A549 (cell line): ENCODE data around the gene TGDS. TPM values are rescaled to one million over a fixed set of nuclear protein-coding genes. Genes with fewer than 3 reads are reported as not detected.

ENCODE experiments used
- ATAC-seq, 2 experiments: fragments of 200-7000 bp in 1 of 2; fragments of >200 bp in 1 of 2; cut with Nextera tagmentation in 1 of 2; cut with Tn5 transposase in 1 of 2; 3 replicates each; pipeline versions ENCODE4 v1.8.0 to v1.9.1; 2018 to 2020; ENCODE audit warnings: mild to moderate bottlenecking in 1 of 2, moderate library complexity in 1 of 2
- CTCF ChIA-PET: fragments of 300-600 bp; sonication (Branson Sonifier 250); formaldehyde crosslinking; extraction: SDS; loops from one replicate; lab custom pipeline; 2021; ENCODE audit warnings: antibody characterized with exemption, inconsistent platforms; lab: Yijun Ruan, JAX
- POLR2A ChIA-PET: fragments of 350-600 bp; formaldehyde crosslinking; extraction: SDS; loops from one replicate; lab custom pipeline; 2021; ENCODE audit warnings: antibody characterized with exemption, inconsistent platforms; lab: Yijun Ruan, JAX
- DNase-seq, 2 experiments: peaks; one replicate each; pipeline versions ENCODE4 v3.0.0 to v3.0.0-alpha.2; 2011 to 2016; ENCODE audit warnings: low read depth in 1 of 2, low spot score in 1 of 2
- FAIRE-seq: peaks from 2 replicates; lab custom pipeline; 2011; peaks lifted over from hg19 to GRCh38; lab: Jason Lieb, UNC
- H3K27ac ChIP-seq, 2 experiments: fragments of >200 bp; sonication (Bioruptor Twin); formaldehyde crosslinking; 3 replicates each; pipeline ENCODE4 v1.5.1; 2016 to 2017
- H3K4me1 ChIP-seq: fragments of >200 bp; sonication (Bioruptor Twin); formaldehyde crosslinking; 3 replicates; pipeline ENCODE4 v1.6.1; 2016
- H3K4me2 ChIP-seq: fragments of >200 bp; sonication (Bioruptor Twin); formaldehyde crosslinking; 3 replicates; pipeline ENCODE4 v1.6.1; 2016
- H3K4me3 ChIP-seq: fragments of >200 bp; sonication (Bioruptor Twin); formaldehyde crosslinking; 3 replicates; pipeline ENCODE4 v1.5.1; 2016
- H3K9me3 ChIP-seq: fragments of >200 bp; sonication (Bioruptor Twin); formaldehyde crosslinking; 3 replicates; pipeline ENCODE4 v1.6.1; 2016
- BCL3 ChIP-seq: fragments of >200 bp; sonication (Bioruptor Twin); formaldehyde crosslinking; IDR thresholded peaks from 3 replicates; pipeline ENCODE4 v1.6.1; 2016
- CBX2 ChIP-seq: fragments of 200-600 bp; sonication (generic); IDR thresholded peaks from 2 replicates; pipeline ENCODE4 v1.6.1; 2016; ENCODE audit warnings: low read depth, mild to moderate bottlenecking, borderline replicate concordance
- CHD2 ChIP-seq: fragments of 150-350 bp; IDR thresholded peaks from 2 replicates; pipeline ENCODE4 v1.6.1; 2014; ENCODE audit warnings: low read length; ENCODE audit not compliant: partially characterized antibody
- CHD4 ChIP-seq: fragments of 200-600 bp; sonication (generic); IDR thresholded peaks from 2 replicates; pipeline ENCODE4 v1.6.1; 2016; ENCODE audit warnings: antibody characterized with exemption, mild to moderate bottlenecking, borderline replicate concordance
- EHF ChIP-seq: fragments of 250-450 bp; sonication (Bioruptor Pico); IDR thresholded peaks from 2 replicates; pipeline ENCODE4 v1.5.0; 2020; ENCODE audit warnings: mild to moderate bottlenecking
- EHMT2 ChIP-seq: fragments of 200-600 bp; sonication (generic); IDR thresholded peaks from 2 replicates; pipeline ENCODE4 v1.6.1; 2016; ENCODE audit warnings: antibody characterized with exemption, low read depth, mild to moderate bottlenecking, moderate library complexity
- ESRRA ChIP-seq: fragments of 150-350 bp; IDR thresholded peaks from 2 replicates; pipeline ENCODE4 v1.6.1; 2014; ENCODE audit warnings: mild to moderate bottlenecking, low read length, borderline replicate concordance
- FOSB ChIP-seq: fragments of 250-450 bp; sonication (Bioruptor Pico); IDR thresholded peaks from 2 replicates; pipeline ENCODE4 v1.5.0; 2020; ENCODE audit warnings: mild to moderate bottlenecking, moderate library complexity
- FOSL2 ChIP-seq, 2 experiments: fragments of 450-650 bp in 1 of 2; fragments of >200 bp in 1 of 2; sonication (Bioruptor Twin) in 1 of 2; formaldehyde crosslinking; IDR thresholded peaks; 2 replicates each; pipeline versions ENCODE4 v1.5.0 to v1.6.1; 2016 to 2020; ENCODE audit warnings: mild to moderate bottlenecking in 1 of 2, moderate library complexity in 1 of 2
- HMGXB4 ChIP-seq: fragments of 250-450 bp; sonication (Bioruptor Pico); IDR thresholded peaks from 2 replicates; pipeline ENCODE4 v1.5.0; 2021; ENCODE audit warnings: mild to moderate bottlenecking, moderate library complexity, borderline replicate concordance
- HOXA7 ChIP-seq: fragments of 250-450 bp; sonication (Bioruptor Pico); IDR thresholded peaks from 2 replicates; pipeline ENCODE4 v1.5.0; 2020; ENCODE audit warnings: mild to moderate bottlenecking, moderate library complexity
- JUNB ChIP-seq: fragments of >200 bp; sonication (Bioruptor Twin); formaldehyde crosslinking; IDR thresholded peaks from 2 replicates; pipeline ENCODE4 v1.6.1; 2016
- KDM1A ChIP-seq: fragments of 200-600 bp; sonication (generic); IDR thresholded peaks from 2 replicates; pipeline ENCODE4 v1.6.1; 2016; ENCODE audit warnings: low read depth, mild to moderate bottlenecking
- MYC ChIP-seq: IDR thresholded peaks from 2 replicates; pipeline ENCODE4 v1.6.1; 2012; ENCODE audit warnings: mild to moderate bottlenecking, inconsistent platforms, low read length, improper control_type of control experiment, borderline replicate concordance
- NFE2L2 ChIP-seq: fragments of 150-350 bp; conservative IDR thresholded peaks from 2 replicates; pipeline ENCODE4 v1.6.1; 2014; ENCODE audit warnings: low read length
- NPAS2 ChIP-seq: fragments of 250-450 bp; sonication (Bioruptor Pico); IDR thresholded peaks from 2 replicates; pipeline ENCODE4 v1.8.0; 2022; ENCODE audit warnings: mild to moderate bottlenecking, moderate library complexity, borderline replicate concordance
- PHF8 ChIP-seq: fragments of 200-600 bp; sonication (generic); IDR thresholded peaks from 2 replicates; pipeline ENCODE4 v1.6.1; 2016; ENCODE audit warnings: low read depth, mild to moderate bottlenecking, antibody characterized with exemption, moderate library complexity, borderline replicate concordance
- RARB ChIP-seq: fragments of 250-450 bp; sonication (Bioruptor Pico); IDR thresholded peaks from 2 replicates; pipeline ENCODE4 v1.8.0; 2021; ENCODE audit warnings: mild to moderate bottlenecking, moderate library complexity
- RFX5 ChIP-seq: fragments of 450-650 bp; IDR thresholded peaks from 2 replicates; pipeline ENCODE4 v1.7.1; 2014; ENCODE audit warnings: antibody characterized with exemption, mild to moderate bottlenecking, moderate library complexity
- USF2 ChIP-seq: fragments of 450-650 bp; IDR thresholded peaks from 2 replicates; pipeline ENCODE4 v1.6.1; 2014; ENCODE audit warnings: antibody characterized with exemption
- ZC3H11A ChIP-seq: fragments of 450-650 bp; IDR thresholded peaks from 2 replicates; pipeline ENCODE4 v1.6.1; 2014; ENCODE audit warnings: antibody characterized with exemption, mild to moderate bottlenecking
- ZNF302 ChIP-seq: fragments of 250-450 bp; sonication (Bioruptor Pico); IDR thresholded peaks from 2 replicates; pipeline ENCODE4 v1.9.0; 2021; ENCODE audit warnings: inconsistent platforms, mild to moderate bottlenecking, moderate library complexity
- WGBS: methylation state at CpG from one replicate; pipeline ENCODE4 v1.1.6; 2017; ENCODE audit errors: missing lambda C conversion rate; 5-methylcytosine and 5-hydroxymethylcytosine counted together
- polyA plus RNA-seq, 4 experiments: library from polyadenylated mRNA; depleted of rRNA in 3 of 4; stranded (reverse); fragments of >200 nt; fragmentation: RNase III in 1 of 4; extraction: RNeasy Plus Mini Kit Qiagen cat#74134 plus additional on column Dnase treatment in 1 of 4; gene quantifications; 2 replicates in 3 of 4; 3 replicates in 1 of 4; pipeline ENCODE4 v1.2.3, GENCODE V29; 2011 to 2017

Gene TGDS
- polyA plus RNA-seq, 2 of the 4 experiments (the other 2 are of a cell fraction), result 6.8 to 24.3 TPM

- 86% methylated on average over 10 of the region's 10 CpGs for WGBS
- ChIA-PET POLR2A (no interaction called here), CTCF (interaction anchor here (1.0 kb wide), 1 partner anchor 111 kb away, joined by 4 read pairs; no protein-coding TSS in a partner anchor)
These were observed 49.7 kb downstream of the TGDS start for GRCh38 chr13:94546061-94546839.

DNA sequence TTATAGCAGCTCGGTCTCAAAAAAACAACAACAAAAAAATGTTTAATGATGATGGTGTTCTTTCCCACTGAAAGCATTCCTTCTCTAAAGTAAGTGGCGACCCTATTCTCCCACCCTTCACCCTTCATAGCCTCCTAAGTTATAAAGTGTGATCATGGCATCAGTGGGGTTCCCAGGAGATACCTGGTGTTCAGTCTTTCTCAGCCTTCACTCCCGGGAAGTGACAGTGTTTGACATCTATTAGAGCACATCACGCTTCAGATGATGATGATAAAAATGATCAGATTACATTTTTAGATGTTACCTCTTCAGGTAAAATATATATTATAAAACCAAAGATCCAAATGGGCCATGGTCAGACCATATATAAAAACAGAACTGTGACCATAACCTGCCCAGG is 51.0 kb downstream of the TGDS start:
- Histone ChIP-seq H3K4me3 (no peak overlapping the region), H3K4me2 (no peak overlapping the region), H3K4me1 (peaks cover 9% of the 10 kb centered on the region; the same call in 1 of the 3 replicates), H3K9me3 (no peaks in the 10 kb centered on the region), H3K27ac (no peak overlapping the region)
- POLR2A ChIA-PET, result no interaction called here
- 75% methylated on average over 4 of the region's 4 CpGs for WGBS
- FAIRE-seq, result no peak
- no peak for ATAC-seq
- DNase-seq, result no peak
- CTCF ChIA-PET, result no interaction called here
- TF ChIP-seq ZC3H11A (no peak), HOXA7 (CRISPR knock-in tag) (no peak), HMGXB4 (CRISPR knock-in tag) (no peak), RARB (no peak), NFE2L2 (no peak), KDM1A (no peak), MYC (no peak), CBX2 (no peak), EHF (no peak), NPAS2 (CRISPR knock-in tag) (no peak), FOSL2 (IDR thresholded peaks at IDR 0.05) (no peak), FOSL2 (CRISPR knock-in tag; IDR thresholded peaks at IDR 0.05) (no peak), RFX5 (no peak), USF2 (no peak), CHD2 (no peak), ESRRA (no peak), FOSB (CRISPR knock-in tag) (no peak), PHF8 (no peak), ZNF302 (CRISPR knock-in tag) (no peak), EHMT2 (no peak), CHD4 (no peak)

More at GRCh38 chr13:94546061-94546839, 49.7 kb downstream of the TGDS start:
- Histone ChIP-seq H3K4me3 (no peak overlapping the region), H3K9me3 (no peaks in the 10 kb centered on the region), H3K27ac (no peak overlapping the region), H3K4me1 (peaks cover 16% of the 10 kb centered on the region; the same call in 1 of the 3 replicates), H3K4me2 (no peak overlapping the region)
- no peak for ATAC-seq
- FAIRE-seq, result no peak
- no peak for DNase-seq
- TF ChIP-seq USF2, result no peak
- no peak for TF ChIP-seq FOSB (CRISPR knock-in tag)
- TF ChIP-seq BCL3, result no peak
- no peak for TF ChIP-seq ZNF302 (CRISPR knock-in tag)
- no peak for TF ChIP-seq JUNB
- no peak for TF ChIP-seq FOSL2 (IDR thresholded peaks at IDR 0.05)
- no peak for TF ChIP-seq FOSL2 (CRISPR knock-in tag; IDR thresholded peaks at IDR 0.05)
